ENCODE data around the gene WDR18. TPM values are rescaled to one million over a fixed set of nuclear protein-coding genes. Genes with fewer than 3 reads are reported as not detected.
"Not testable (repeated sequence)": the region's sequence is repeated elsewhere in the genome, so short reads cannot be mapped to it uniquely, and the experiment has no call there.

The WDR18 gene
- total RNA-seq, 2 experiments from 2014 or later, result 73.3 to 75.8 TPM

DNA sequence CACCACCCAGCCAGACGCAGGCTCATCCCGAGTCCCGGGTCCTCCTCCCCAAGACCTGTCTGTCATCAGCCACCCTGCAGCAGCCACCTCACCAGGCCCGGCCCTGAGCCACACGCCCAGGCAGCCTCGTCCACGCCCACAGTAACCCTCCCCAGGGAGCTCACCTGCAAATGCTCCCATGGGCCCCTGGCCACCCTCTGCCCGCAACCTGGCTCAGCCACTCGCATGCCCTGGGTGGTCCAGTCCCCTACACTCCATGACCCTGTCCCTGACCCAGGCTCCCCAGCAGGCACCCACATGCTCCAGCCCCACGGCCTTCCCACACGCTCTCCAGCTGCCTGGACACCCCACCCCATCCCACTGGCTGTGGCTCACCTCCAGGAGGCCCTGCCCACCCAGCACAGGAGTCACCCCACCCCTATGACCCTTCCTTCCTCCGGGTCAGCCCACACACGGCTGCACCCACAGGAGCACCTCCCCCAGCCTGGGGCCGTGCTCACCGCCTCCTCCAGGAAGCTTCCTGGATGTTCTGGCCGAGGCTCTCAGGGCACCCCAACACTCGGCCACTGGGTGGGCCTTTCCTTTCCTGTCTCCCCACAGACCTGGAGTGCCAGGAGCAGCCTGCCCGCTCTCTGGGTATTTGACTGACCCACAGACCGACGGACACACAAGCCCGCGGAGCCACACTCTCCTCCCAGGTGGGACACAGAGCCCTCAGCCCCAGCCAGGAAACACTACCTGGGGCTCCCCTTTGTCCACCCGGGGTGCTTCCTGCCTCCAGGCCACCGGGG is 33.2 kb downstream of the WDR18 start:
- no peaks in the 10 kb centered on the region for H3K9me3 Mint-ChIP-seq
- peaks cover 47% of the 10 kb centered on the region for H3K4me1 Mint-ChIP-seq (ENCODE audit: low read depth)
- peak overlapping the region; percentile 74 for H3K27ac Mint-ChIP-seq
- DNase-seq, result no peak
- ChIA-PET POLR2A (no interaction called here), CTCF (interaction anchor here (0.7 kb wide), 1 partner anchor 221 kb away, joined by 3 read pairs; no protein-coding TSS in a partner anchor)
- H3K27me3 Mint-ChIP-seq, result peaks cover 3% of the 10 kb centered on the region
- H3K4me3 Mint-ChIP-seq, result peak overlapping the region; percentile 16
- peaks cover 11% of the 10 kb centered on the region for H3K36me3 Mint-ChIP-seq
- intact Hi-C loops (cut with micrococcal nuclease), result no loop called here

DNA sequence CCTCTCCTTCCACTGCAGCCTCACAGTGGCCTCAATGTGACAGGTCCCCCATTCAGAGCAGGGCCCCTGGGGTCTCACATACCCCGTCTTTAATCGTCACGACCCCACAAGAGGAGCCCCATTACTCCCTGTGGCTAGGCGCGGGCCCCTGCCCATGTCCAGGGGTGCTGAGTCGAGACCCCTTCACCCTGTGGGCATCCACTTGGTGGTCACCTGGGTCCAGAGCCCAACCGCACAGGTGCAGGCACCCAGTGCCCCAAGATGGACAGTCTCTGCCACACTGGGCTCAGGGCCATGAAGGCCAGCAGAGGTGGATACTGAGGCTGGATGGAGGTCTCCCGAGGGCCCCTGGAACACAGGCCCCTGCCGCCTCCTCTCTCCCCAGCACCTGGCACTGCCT is 33.8 kb downstream of the WDR18 start:
- ChIA-PET CTCF (no interaction called here), POLR2A (no interaction called here)
- Mint-ChIP-seq H3K4me3 (peak overlapping the region; percentile 16), H3K36me3 (peaks cover 11% of the 10 kb centered on the region), H3K27ac (peak overlapping the region; percentile 23), H3K9me3 (no peaks in the 10 kb centered on the region), H3K4me1 (ENCODE audit: low read depth) (peaks cover 47% of the 10 kb centered on the region), H3K27me3 (peaks cover 3% of the 10 kb centered on the region)
- DNase-seq, result no peak
- intact Hi-C loops (cut with micrococcal nuclease), result no loop called here

DNA sequence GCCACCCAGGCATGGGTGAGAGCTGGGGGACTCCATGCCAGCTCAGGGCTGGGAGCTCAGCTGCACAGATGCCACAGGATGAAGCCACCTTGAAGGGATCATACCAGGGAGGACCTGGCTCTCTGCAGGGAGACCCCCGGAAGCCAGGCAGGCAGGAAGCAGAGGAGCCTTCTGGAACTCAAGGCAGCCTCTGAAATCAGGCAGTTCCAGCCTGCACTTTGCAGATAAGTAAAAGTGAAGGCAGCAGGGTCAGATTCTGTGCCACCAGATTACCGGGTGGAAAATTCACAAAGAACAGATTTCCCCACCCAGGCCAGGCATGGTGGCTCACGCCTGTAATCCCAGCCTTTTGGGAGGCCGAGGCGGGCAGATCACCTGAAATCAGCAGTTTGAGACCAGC is 34.2 kb downstream of the WDR18 start:
- ChIA-PET POLR2A (no interaction called here), CTCF (interaction anchor here (0.7 to 1.4 kb wide), 2 partner anchors 202 to 226 kb away, joined by 3 to 5 read pairs; no protein-coding TSS in a partner anchor)
- peak overlapping the region; percentile 95 for H3K4me3 Mint-ChIP-seq
- peaks cover 47% of the 10 kb centered on the region for H3K4me1 Mint-ChIP-seq (ENCODE audit: low read depth)
- no peaks in the 10 kb centered on the region for H3K9me3 Mint-ChIP-seq
- H3K27ac Mint-ChIP-seq, result no peak overlapping the region
- peaks cover 3% of the 10 kb centered on the region for H3K27me3 Mint-ChIP-seq
- DNase-seq, result no peak
- H3K36me3 Mint-ChIP-seq, result peaks cover 11% of the 10 kb centered on the region
- intact Hi-C loops (cut with micrococcal nuclease), result no loop called here

DNA sequence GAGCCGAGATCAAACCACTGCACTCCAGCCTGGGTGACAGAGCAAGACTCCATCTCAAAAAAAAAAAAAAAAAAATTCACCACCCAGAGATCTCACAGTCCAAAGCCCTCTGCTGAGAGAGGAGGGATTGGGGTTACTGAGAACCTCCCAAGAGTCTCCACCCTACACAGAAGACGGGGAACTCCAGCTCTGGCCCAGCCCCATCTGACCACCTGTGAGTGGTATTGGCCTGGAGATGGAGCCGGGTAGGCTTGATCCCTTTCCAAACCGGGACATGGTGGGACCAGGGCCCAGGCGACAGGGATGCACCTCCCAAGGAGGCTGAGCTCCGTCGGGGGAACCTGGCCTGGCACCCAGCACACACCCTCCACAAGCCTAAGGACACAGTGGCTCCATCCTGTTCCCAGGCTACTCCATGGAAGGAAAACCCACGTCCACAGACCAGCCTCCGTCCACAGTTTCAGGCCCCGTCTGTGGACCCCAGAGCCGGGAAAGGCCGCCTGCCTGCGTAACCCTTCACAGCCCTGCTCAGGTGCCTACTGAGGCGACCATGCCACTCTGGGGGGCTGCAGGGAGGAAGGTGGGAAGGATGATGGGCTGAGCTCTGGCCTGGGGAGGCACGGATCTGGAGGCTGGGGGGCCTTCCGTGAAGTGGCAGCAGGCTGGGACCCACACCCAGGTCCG is 34.9 kb downstream of the WDR18 start:
- no peak for DNase-seq
- Mint-ChIP-seq H3K36me3 (peaks cover 10% of the 10 kb centered on the region), H3K27ac (no peak overlapping the region), H3K9me3 (no peaks in the 10 kb centered on the region), H3K27me3 (peaks cover 3% of the 10 kb centered on the region), H3K4me3 (peak overlapping the region; percentile 95), H3K4me1 (ENCODE audit: low read depth) (peaks cover 47% of the 10 kb centered on the region)
- ChIA-PET CTCF (interaction anchor here (0.7 to 1.4 kb wide), 3 partner anchors 35 to 225 kb away, joined by 3 to 5 read pairs (median 5); partner anchors contain the start of gene WDR18), POLR2A (interaction anchor here (1.6 kb wide), 1 partner anchor 35 kb away, joined by 8 read pairs; the partner anchor contains the start of gene WDR18)
- intact Hi-C loops (cut with micrococcal nuclease), result no loop called here

DNA sequence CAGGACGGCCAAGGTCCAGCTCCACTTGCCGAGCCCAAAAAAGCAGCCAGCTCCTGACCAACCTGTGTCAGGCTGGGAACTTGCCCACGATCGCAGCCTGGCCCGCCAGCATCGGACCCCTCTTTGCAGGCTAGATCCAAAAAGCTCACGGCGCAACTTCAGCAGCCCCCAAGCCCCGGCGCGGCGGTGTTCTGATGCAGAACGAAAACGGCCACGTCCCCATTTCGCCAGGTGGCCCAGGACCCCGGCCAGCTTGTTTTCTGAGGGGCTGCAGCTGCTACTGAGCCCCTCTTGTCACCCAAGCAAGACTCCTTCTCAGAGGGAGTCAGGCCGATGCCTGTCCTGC is 35.4 kb downstream of the WDR18 start:
- Mint-ChIP-seq H3K27ac (peak overlapping the region; percentile 86), H3K9me3 (no peaks in the 10 kb centered on the region), H3K4me3 (peak overlapping the region; percentile 95), H3K36me3 (peaks cover 9% of the 10 kb centered on the region), H3K4me1 (ENCODE audit: low read depth) (peaks cover 44% of the 10 kb centered on the region), H3K27me3 (peaks cover 3% of the 10 kb centered on the region)
- no peak for DNase-seq
- ChIA-PET CTCF (interaction anchor here (1.2 to 1.4 kb wide), 2 partner anchors 35 to 225 kb away, joined by 5 read pairs; partner anchors contain the start of gene WDR18), POLR2A (interaction anchor here (0.9 to 1.6 kb wide), 3 partner anchors 20 to 83 kb away, joined by 3 to 8 read pairs (median 8); partner anchors contain the start of genes ABCA7 and WDR18)
- intact Hi-C loops (cut with micrococcal nuclease), result no loop called here

DNA sequence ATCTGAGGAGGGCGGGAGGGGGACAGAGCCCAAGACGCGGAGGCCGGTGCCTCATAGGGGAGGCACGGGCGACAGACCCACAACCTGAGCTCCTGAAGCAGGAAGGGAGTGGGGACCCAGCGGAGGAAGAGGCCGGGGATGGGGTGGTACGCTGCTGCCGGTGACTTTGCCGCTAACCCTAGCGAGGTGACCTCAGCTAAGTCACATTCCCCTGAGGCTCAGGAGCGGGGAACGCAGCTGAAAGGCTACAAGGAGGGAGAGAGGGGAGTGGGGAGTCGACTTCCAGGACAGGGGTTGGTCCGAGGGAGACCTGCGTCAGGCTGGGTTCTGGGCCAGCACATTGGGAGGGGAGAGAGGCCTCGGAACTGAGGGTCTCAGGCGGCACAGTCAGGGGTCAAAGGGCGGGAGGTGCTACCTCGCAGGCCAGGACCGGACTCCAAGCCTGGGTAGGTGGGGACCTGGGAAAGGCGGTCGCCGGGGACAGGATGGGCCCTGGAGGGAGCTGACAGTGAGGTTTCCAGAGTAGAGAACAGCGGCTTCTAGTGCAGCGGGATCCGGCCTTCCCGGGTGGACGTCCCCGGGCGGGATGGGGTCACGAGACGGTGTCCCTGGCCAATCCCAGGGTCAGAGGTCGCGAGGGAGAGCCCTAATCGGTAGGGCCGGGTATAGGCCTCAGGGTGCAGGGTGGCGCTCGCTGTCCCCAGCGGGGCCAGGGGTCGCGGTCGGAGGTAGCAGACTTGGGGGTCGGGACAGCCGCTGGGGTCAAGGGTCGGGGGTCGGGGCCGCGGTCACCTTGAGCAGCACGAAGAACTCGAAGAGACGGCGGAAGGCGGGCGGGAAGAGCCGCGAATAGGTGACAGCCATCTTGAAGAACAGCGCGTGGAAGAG is 36.1 kb downstream of the WDR18 start:
- H3K4me1 Mint-ChIP-seq (ENCODE audit: low read depth), result peaks cover 46% of the 10 kb centered on the region
- ChIA-PET CTCF (interaction anchor here (1.2 to 1.4 kb wide), 3 partner anchors 36 to 246 kb away, joined by 5 read pairs; partner anchors contain the start of gene WDR18), POLR2A (interaction anchor here (0.6 to 1.6 kb wide), 5 partner anchors 19 to 83 kb away, joined by 3 to 8 read pairs (median 5); partner anchors contain the start of genes ABCA7 and WDR18)
- intact Hi-C loops (cut with micrococcal nuclease), result loop anchor here (2.0 to 5.0 kb wide), 4 partner anchors 19 to 222 kb away; partner anchors contain the start of genes ABCA7, ATP5F1D and GRIN3B
- peaks cover 9% of the 10 kb centered on the region for H3K36me3 Mint-ChIP-seq
- peak; percentile 38 for DNase-seq
- peaks cover 3% of the 10 kb centered on the region for H3K27me3 Mint-ChIP-seq
- no peaks in the 10 kb centered on the region for H3K9me3 Mint-ChIP-seq
- peak overlapping the region; percentile 95 for H3K4me3 Mint-ChIP-seq
- H3K27ac Mint-ChIP-seq, result peak overlapping the region; percentile 86

DNA sequence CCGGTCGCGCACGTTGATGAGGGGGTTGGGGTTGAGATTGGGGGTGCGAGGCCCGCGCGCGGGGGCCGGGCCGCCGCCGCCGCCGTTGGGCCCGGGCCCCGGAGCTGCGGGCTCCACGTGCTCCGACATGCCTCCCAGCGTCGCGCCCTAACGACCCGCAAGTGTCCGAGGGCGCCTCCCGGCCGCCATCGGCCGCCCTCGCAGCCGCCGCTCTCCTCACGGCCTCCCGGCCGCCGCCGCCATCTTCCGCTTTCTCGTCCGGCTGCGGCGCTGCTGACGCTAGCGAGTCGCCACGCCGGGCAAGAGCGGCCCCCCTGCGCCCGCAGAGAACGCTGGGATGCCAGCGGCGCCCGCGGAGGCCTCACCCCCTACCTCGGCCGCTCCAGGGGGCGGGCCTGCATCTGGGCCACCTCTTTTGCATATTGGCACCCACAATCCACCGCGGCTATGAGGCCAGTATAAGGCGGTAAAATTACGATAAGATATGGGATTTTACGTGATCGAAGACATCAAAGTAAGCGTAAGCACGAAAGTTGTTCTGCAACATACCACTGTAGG is 36.8 kb downstream of the WDR18 start, which contains the start of gene TMEM259:
Gene TMEM259, minus strand, starts transcription at position 256 of the 558 bp plus-strand sequence. Its CDS starts 127 bp downstream, at position 129.
- Mint-ChIP-seq H3K4me3 (peak within 1 kb of the TSS; percentile 95), H3K4me1 (ENCODE audit: low read depth) (peaks cover 43% of the 10 kb centered on the region)
- POLR2A ChIA-PET, result interaction anchor here (0.9 to 1.9 kb wide), 11 partner anchors 9 to 248 kb away, joined by 3 to 9 read pairs (median 5); partner anchors contain the start of genes ABCA7, CIRBP, GPX4 and WDR18

DNA sequence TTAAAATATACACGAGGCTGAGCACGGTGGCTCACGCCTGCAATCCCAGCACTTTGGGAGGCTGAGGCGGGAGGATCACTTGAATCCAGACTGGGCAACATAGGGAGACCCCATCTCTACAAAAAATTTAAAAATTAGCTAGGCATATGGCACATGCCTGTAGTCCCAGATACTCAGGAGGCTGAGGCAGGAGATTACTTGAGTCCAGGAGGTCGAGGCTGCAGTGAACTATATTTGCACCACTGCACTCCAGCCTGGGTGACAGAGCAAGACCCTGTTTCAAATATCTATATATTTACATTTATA is 39.7 kb downstream of the WDR18 start:
- Mint-ChIP-seq H3K4me3 (peak overlapping the region; percentile 26), H3K36me3 (peaks cover 11% of the 10 kb centered on the region), H3K4me1 (ENCODE audit: low read depth) (peaks cover 24% of the 10 kb centered on the region)
- DNase-seq, H3K9me3 Mint-ChIP-seq, H3K27ac Mint-ChIP-seq, POLR2A ChIA-PET, CTCF ChIA-PET, H3K27me3 Mint-ChIP-seq: not testable (repeated sequence)
- intact Hi-C loops (cut with micrococcal nuclease), result loop anchor here (5.0 kb wide), 1 partner anchor 218 kb away; the partner anchor contains the start of gene ATP5F1D

More for the DNA sequence above, 36.8 kb downstream of the WDR18 start, which contains the start of gene TMEM259:
- Mint-ChIP-seq H3K9me3 (no peaks in the 10 kb centered on the region), H3K27ac (peak within 1 kb of the TSS; percentile 99), H3K36me3 (peaks cover 9% of the 10 kb centered on the region), H3K27me3 (peaks cover 3% of the 10 kb centered on the region)
- intact Hi-C loops (cut with micrococcal nuclease), result loop anchor here (1.0 to 5.0 kb wide), 8 partner anchors 20 to 224 kb away; partner anchors contain the start of genes ABCA7, ATP5F1D, GPX4 and GRIN3B
- CTCF ChIA-PET, result interaction anchor here (1.0 to 2.0 kb wide), 5 partner anchors 19 to 246 kb away, joined by 3 to 6 read pairs (median 5); partner anchors contain the start of genes ABCA7 and ARHGAP45
- peak; percentile 98 for DNase-seq

DNA sequence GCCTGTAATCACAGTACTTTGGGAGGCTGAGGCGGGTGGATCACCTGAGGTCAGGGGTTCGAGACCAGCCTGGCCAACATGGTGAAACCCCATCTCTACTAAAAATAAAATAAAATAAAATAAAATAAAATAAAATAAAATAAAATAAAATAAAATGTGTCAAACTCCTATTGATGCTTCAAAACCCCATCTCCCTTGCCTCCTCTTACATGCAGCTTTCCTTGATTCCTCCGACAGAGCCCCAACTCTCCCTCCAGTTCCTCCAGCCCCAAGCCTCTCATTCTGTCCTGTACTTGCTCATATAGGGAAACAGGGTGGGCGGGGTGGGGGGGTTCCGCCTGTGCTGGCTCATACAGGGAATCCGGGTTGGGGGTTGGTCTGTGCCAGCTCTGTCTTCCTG is 40.9 kb downstream of the WDR18 start:
- DNase-seq, result peak; percentile 70
- H3K27ac Mint-ChIP-seq, result peak overlapping the region; percentile 47
- intact Hi-C loops (cut with micrococcal nuclease); H3K4me3 Mint-ChIP-seq; H3K9me3 Mint-ChIP-seq; H3K27me3 Mint-ChIP-seq; POLR2A ChIA-PET: not testable (repeated sequence)
- CTCF ChIA-PET, result interaction anchor here (0.6 kb wide), 1 partner anchor 24 kb away, joined by 3 read pairs; no protein-coding TSS in a partner anchor
- H3K36me3 Mint-ChIP-seq, result peaks cover 12% of the 10 kb centered on the region
- H3K4me1 Mint-ChIP-seq (ENCODE audit: low read depth), result peaks cover 23% of the 10 kb centered on the region

DNA sequence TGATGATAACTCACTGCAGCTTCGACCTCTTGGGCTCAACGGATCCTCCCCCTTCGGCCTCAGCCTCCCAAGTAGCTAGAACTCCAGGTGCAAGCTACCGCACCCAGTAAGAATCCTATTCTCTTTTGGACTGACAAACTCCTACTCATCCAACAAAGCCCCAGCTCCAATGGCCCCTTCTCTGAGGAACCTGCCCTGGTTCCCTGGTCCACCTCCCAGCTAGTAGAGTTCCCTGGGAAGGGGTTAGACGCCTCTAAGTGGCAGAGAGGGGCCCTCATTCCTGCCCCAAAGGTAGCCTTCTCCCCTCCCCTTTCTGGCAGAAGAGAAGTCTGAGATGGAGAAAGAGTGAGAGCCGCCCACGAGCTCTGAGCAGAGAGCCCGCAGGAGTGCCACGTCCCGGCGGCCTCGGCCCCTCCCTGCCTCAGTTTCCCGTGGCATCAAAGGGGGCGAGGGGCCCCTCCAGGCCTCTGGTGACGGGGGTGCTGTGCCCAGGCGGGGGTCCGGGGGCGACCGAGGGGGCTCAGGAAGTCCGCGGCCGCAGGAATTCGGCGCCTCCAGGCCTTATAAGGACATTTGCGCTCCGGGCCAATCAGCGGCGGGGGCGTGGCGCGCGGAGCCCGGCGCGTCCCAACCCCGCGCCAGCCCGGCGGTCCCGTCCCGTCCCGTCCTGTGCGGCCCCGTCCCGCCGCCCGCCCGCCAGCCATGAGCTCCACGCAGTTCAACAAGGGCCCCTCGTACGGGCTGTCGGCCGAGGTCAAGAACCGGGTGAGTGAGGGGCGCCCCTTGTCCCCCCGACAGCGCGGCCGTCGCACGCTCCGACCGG is 42.0 kb downstream of the WDR18 start, which contains the start of gene CNN2:
Gene CNN2, plus strand, starts transcription at position 649 of the 823 bp plus-strand sequence. Its CDS starts 54 bp downstream, at position 703.
- Mint-ChIP-seq H3K27ac (peak within 1 kb of the TSS; percentile 86), H3K4me3 (peak within 1 kb of the TSS; percentile 92), H3K9me3 (no peaks in the 10 kb centered on the region), H3K36me3 (peaks cover 14% of the 10 kb centered on the region), H3K27me3 (peaks cover 2% of the 10 kb centered on the region), H3K4me1 (ENCODE audit: low read depth) (peaks cover 32% of the 10 kb centered on the region)
- ChIA-PET POLR2A (interaction anchor here (0.6 to 5.4 kb wide), 4 partner anchors 12 to 243 kb away, joined by 3 to 23 read pairs (median 5); partner anchors contain the start of genes ABCA7, ARHGAP45 and CIRBP), CTCF (interaction anchor here (0.9 to 2.1 kb wide), 4 partner anchors 12 to 218 kb away, joined by 3 to 8 read pairs (median 4); partner anchors contain the start of gene ARHGAP45)
- DNase-seq, result peak; percentile 79
- intact Hi-C loops (cut with micrococcal nuclease), result no loop called here
